ENCODE measurements around the gene CLEC16A.

CLEC16A gene

DNA sequence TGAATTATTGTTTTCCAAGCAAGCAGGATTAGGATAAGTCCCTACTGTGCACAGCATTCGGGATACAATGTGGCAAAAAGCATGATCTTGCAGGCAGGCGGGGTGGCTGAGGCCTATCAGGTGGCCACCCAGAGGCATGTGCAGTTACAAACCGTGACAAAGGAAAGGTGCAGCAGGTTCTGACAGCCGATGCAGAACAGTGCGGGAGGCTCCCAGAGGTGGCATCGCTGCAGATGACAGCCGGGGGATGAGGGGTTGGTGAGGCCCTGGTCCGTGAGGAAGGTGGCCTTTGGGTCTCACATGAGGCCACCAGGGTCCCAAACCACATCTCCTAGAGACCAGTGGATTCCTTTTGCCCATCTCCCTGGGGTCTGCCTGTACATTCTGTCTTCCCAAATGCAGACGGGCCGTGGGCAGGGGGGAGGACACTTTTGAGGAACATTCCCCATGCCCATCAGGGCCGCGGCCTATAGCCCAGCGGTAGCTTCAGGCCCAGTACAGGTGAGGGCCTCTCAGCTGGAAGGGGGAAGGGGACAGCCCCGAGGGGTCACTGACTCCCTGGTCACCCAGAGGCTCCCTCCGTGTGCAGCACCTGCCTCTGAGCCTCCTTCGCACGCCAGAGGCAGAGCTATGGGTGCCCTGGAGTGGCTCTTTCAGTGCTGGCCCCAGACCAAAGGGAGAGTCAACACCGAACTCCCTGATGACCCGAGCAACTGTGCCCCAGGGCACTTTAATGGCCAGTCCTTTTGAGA, 226.5 kb downstream of the CLEC16A start:
- DNase-seq (ENCODE audit: insufficient read length, low spot score) (no peak), FAIRE-seq (no peak)
- TF ChIP-seq, protein P1, sequence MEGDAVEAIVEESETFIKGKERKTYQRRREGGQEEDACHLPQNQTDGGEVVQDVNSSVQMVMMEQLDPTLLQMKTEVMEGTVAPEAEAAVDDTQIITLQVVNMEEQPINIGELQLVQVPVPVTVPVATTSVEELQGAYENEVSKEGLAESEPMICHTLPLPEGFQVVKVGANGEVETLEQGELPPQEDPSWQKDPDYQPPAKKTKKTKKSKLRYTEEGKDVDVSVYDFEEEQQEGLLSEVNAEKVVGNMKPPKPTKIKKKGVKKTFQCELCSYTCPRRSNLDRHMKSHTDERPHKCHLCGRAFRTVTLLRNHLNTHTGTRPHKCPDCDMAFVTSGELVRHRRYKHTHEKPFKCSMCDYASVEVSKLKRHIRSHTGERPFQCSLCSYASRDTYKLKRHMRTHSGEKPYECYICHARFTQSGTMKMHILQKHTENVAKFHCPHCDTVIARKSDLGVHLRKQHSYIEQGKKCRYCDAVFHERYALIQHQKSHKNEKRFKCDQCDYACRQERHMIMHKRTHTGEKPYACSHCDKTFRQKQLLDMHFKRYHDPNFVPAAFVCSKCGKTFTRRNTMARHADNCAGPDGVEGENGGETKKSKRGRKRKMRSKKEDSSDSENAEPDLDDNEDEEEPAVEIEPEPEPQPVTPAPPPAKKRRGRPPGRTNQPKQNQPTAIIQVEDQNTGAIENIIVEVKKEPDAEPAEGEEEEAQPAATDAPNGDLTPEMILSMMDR (IDR thresholded peaks at IDR 0.05; ENCODE audit: insufficient read depth, missing control alignments), result no peak

DNA sequence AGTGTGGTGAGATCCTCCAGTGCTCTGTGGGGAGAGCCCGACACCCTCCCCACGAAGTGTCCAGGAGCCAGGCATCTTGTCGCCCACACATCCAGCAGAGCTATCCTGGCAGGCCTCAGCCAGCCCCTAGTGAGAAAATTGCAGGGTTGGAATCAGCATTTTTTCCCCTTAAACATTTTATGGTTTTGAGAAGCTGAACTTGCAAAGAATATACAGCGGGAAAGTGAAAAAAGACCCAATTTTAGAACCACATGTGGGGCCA, 227.0 kb downstream of the CLEC16A start:
- no peak for FAIRE-seq
- TF ChIP-seq, protein P1 (IDR thresholded peaks at IDR 0.05; ENCODE audit: insufficient read depth, missing control alignments), result no peak
- DNase-seq (ENCODE audit: insufficient read length, low spot score), result no peak

DNA sequence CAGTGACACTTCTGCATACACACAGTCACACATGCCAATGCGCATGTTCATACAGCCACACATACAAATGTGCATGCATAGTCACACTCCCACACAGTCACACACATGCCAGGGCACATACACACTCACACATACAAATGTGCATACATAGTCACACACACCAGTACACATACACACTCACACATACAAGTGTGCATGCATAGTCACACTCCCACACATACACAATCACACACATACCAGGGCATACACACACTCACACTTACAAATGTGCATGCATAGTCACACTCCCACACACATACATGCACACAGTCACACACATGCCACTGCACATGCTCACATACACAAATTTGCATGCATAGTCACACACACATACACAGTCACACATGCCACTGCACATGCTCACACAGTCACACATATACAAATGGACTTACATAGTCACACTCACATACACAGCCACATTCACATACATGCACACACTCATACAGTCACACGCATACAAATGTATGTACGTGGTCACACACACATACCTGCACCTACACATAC, 227.5 kb downstream of the CLEC16A start:
- FAIRE-seq (no peak), DNase-seq (ENCODE audit: insufficient read length, low spot score) (no peak)
- TF ChIP-seq, protein P1 (IDR thresholded peaks at IDR 0.05; ENCODE audit: insufficient read depth, missing control alignments), result no peak

DNA sequence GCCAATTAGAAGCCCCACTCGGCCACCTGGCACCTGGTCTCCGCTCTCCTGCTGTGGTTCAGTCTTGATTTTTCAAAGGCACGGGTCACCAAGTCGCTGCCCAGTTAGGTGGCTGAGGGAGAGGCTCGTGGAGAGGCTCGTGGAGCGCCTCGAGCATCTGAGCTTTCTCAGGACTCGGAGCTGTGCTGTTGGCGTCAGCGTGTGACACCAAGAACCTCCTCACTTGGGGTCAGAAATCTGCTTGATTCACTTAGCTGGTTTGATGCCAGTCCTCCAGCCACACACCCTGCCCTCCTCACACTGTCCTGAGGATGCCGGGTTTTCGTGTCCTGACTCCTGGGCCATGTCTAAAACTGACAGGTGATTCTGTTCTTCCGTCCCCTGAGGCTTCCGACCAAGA, 229.1 kb downstream of the CLEC16A start:
- DNase-seq (ENCODE audit: insufficient read length, low spot score), result no peak
- TF ChIP-seq, protein P1 (IDR thresholded peaks at IDR 0.05; ENCODE audit: insufficient read depth, missing control alignments), result no peak
- no peak for FAIRE-seq

DNA sequence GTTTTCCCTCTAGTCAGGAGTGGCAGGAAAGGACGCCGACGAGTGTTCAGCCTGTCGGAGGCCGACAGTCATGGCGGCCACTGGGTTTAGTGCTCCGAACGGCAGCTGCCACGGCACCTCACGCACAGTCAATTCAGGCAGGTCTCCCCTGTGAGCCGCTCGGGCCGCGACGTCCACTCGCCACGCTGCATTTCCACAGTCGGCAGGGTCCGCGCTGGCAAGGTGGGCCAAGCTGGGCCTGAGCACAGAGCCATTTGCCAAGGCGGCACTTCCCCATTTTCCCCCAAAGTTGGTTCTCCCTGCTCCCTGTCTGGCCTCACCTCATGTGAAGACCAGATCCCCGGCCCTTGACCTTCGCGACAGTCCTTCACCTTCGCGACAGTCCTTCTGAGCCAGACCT, 229.8 kb downstream of the CLEC16A start:
- no peak for FAIRE-seq
- TF ChIP-seq, protein P1 (IDR thresholded peaks at IDR 0.05; ENCODE audit: insufficient read depth, missing control alignments), result no peak

DNA sequence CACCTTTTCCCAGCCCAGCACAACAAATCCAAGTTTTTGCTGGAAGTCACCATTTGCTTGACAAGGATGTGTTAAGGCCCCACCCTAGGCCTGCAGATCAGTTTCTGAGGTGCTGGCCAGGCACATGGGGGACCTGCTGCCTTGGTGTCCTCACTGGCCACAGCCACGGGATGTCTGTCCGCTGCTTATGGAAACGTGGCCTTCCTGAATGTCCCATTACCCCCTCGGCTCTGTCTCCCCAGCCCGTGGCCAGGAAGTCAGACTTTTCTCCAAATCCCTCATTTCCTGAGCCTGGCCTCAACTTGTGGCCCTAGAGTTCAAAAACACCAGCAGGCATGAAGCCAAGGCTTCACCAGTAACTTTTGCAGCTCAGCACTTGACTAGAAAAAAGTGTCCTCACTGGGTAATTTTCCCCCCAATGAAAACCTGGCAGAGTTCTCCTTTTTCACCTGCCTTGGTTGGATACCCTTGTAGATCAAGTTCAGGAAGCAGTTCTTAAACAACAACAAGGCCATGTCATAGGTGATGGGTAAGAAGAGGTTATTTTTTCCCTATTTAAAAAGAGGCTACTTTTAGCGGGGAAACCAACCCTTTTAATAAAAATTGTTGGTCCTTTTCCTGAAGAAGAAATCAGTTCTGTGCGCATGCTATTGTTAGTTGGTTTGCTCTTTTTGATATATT, 230.9 kb downstream of the CLEC16A start:
- FAIRE-seq, result no peak
- DNase-seq (ENCODE audit: insufficient read length, low spot score), result no peak
- TF ChIP-seq, protein P1 (IDR thresholded peaks at IDR 0.05; ENCODE audit: insufficient read depth, missing control alignments), result no peak

More for the DNA sequence above, 229.8 kb downstream of the CLEC16A start:
- no peak for DNase-seq (ENCODE audit: insufficient read length, low spot score)

DNA sequence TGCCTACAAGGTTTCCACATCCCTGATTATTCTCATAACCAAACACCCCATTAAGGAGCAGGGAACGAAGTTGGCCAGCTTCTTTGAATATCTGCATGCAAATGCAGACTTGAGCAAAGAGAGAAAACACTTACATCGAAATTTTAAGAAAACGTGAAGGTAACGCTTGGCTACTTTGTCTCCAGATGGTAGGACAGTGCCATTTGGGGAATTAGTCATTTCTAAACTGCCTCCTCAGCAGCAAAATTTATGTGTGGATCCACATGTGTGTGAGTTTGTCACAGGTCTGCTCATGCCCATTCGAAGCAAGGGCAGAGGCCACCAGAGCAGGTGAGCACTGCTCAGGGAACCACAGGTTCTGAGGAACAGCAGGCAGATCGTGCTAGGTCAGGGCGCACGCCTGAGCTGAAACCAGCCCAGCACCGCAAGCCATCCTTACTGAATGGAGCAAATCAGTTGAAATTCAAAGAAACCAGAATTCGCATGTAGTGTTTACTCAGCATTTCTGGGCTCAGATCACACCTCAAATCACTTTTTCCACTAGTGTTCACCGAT, 231.5 kb downstream of the CLEC16A start:
- DNase-seq (ENCODE audit: insufficient read length, low spot score), result no peak

More for the DNA sequence above, 231.5 kb downstream of the CLEC16A start:
- TF ChIP-seq, protein P1 (IDR thresholded peaks at IDR 0.05; ENCODE audit: insufficient read depth, missing control alignments), result no peak
- FAIRE-seq, result no peak

All from D721Med (cell line).